Loucy (cell line): Measurements from ENCODE around the gene SUPT20H.

Experiments
- H2AFZ ChIP-seq: fragments of 200-600 bp; sonication (generic); 2 replicates; pipeline ENCODE4 v1.6.0; 2016; ENCODE audit warnings: antibody characterized with exemption, mild to moderate bottlenecking, low read length, moderate library complexity
- H3F3A ChIP-seq: fragments of 200-600 bp; 2 replicates; pipeline ENCODE4 v1.6.0; 2016; ENCODE audit warnings: antibody characterized with exemption, low read depth, mild to moderate bottlenecking
- H3K27me3 ChIP-seq: fragments of 200-600 bp; sonication (generic); 2 replicates; pipeline ENCODE4 v1.6.1; 2014; ENCODE audit warnings: low read length, mild to moderate bottlenecking; ENCODE audit not compliant: insufficient read depth, poor library complexity, severe bottlenecking
- H3K36me3 ChIP-seq: fragments of 200-600 bp; sonication (generic); 2 replicates; pipeline ENCODE4 v1.6.1; 2016; ENCODE audit warnings: low read length; ENCODE audit not compliant: insufficient read depth
- H3K4me1 ChIP-seq: fragments of 200-600 bp; sonication (generic); 2 replicates; pipeline ENCODE4 v1.5.1; 2014; ENCODE audit warnings: low read length, mild to moderate bottlenecking; ENCODE audit not compliant: insufficient read depth, poor library complexity, severe bottlenecking
- H3K4me2 ChIP-seq: fragments of 200-600 bp; sonication (generic); 2 replicates; pipeline ENCODE4 v1.6.0; 2014; ENCODE audit warnings: antibody characterized with exemption, low read length, low read depth, mild to moderate bottlenecking; ENCODE audit not compliant: poor library complexity, severe bottlenecking
- H3K4me3 ChIP-seq: fragments of 200-600 bp; sonication (generic); 2 replicates; pipeline ENCODE4 v1.5.1; 2014; ENCODE audit warnings: low read length, mild to moderate bottlenecking, mixed read lengths; ENCODE audit not compliant: poor library complexity, severe bottlenecking
- H3K79me2 ChIP-seq: fragments of 200-600 bp; sonication (generic); 2 replicates; pipeline ENCODE4 v1.6.1; 2014; ENCODE audit warnings: low read length; ENCODE audit not compliant: insufficient read depth
- H3K9ac ChIP-seq: fragments of 200-600 bp; sonication (generic); 2 replicates; pipeline ENCODE4 v1.6.0; 2014; ENCODE audit warnings: mild to moderate bottlenecking, low read depth, low read length, moderate library complexity; ENCODE audit not compliant: poor library complexity, severe bottlenecking
- H3K9me2 ChIP-seq: fragments of 200-600 bp; sonication (generic); replicated peaks from 2 replicates; pipeline ENCODE4 v1.6.1; 2016; ENCODE audit warnings: low read depth, low read length, mixed read lengths
- H3K9me3 ChIP-seq: fragments of 200-600 bp; sonication (generic); 2 replicates; pipeline ENCODE4 v1.6.1; 2014; ENCODE audit warnings: mild to moderate bottlenecking, antibody characterized with exemption, low read length, low read depth; ENCODE audit not compliant: insufficient read depth
- H4K20me1 ChIP-seq: fragments of 200-600 bp; sonication (generic); 2 replicates; pipeline ENCODE4 v1.6.0; 2014; ENCODE audit warnings: antibody characterized with exemption, low read length, mild to moderate bottlenecking; ENCODE audit not compliant: insufficient read depth, poor library complexity, severe bottlenecking
- CTCF ChIP-seq: fragments of 200-600 bp; sonication (generic); conservative IDR thresholded peaks from 2 replicates; pipeline ENCODE4 v1.5.1; 2014; ENCODE audit warnings: mild to moderate bottlenecking, antibody characterized with exemption, low read length
- EZH2phosphoT487 ChIP-seq: fragments of 200-600 bp; IDR thresholded peaks from 2 replicates; pipeline ENCODE4 v1.6.1; 2018; ENCODE audit warnings: antibody characterized with exemption, mild to moderate bottlenecking, moderate library complexity, borderline replicate concordance

Gene SUPT20H

GRCh38 chr13:37107456-37107855 lies 48.0 kb upstream of the SUPT20H start:
- no peaks in the 10 kb centered on the region for H3F3A ChIP-seq
- H4K20me1 ChIP-seq: no peaks in the 10 kb centered on the region
- TF ChIP-seq EZH2phosphoT487 (no peak), CTCF (no peak)
- H3K4me1 ChIP-seq: no peaks in the 10 kb centered on the region
- no peak overlapping the region; the same call in 1 of the 2 replicates for H2AFZ ChIP-seq
- no peaks in the 10 kb centered on the region for H3K9me3 ChIP-seq
- no peaks in the 10 kb centered on the region for H3K36me3 ChIP-seq
- H3K4me2 ChIP-seq: no peak overlapping the region
- H3K27me3 ChIP-seq: no peaks in the 10 kb centered on the region
- no peaks in the 10 kb centered on the region for H3K9me2 ChIP-seq
- no peaks in the 10 kb centered on the region for H3K79me2 ChIP-seq
- H3K9ac ChIP-seq: no peak overlapping the region
- H3K4me3 ChIP-seq: no peak overlapping the region

- Histone ChIP-seq H3K9me2 (no peaks in the 10 kb centered on the region), H2AFZ (no peak overlapping the region), H3K4me1 (no peaks in the 10 kb centered on the region), H3K4me3 (no peak overlapping the region), H3F3A (no peaks in the 10 kb centered on the region), H4K20me1 (no peaks in the 10 kb centered on the region), H3K9me3 (no peaks in the 10 kb centered on the region), H3K9ac (no peak overlapping the region), H3K27me3 (no peaks in the 10 kb centered on the region), H3K4me2 (no peak overlapping the region), H3K36me3 (no peaks in the 10 kb centered on the region), H3K79me2 (no peaks in the 10 kb centered on the region)
- TF ChIP-seq EZH2phosphoT487 (no peak), CTCF (no peak)
Measured at GRCh38 chr13:37106642-37107041, 47.2 kb upstream of the SUPT20H start.

- H3K79me2 ChIP-seq: no peaks in the 10 kb centered on the region
- no peak within 1 kb of the TSS for H3K9ac ChIP-seq
- no peak within 1 kb of the TSS for H3K4me2 ChIP-seq
- H3K9me3 ChIP-seq: no peaks in the 10 kb centered on the region
- H2AFZ ChIP-seq: no peak within 1 kb of the TSS
- H3K4me3 ChIP-seq: no peak within 1 kb of the TSS
- H4K20me1 ChIP-seq: no peaks in the 10 kb centered on the region
- H3K27me3 ChIP-seq: no peaks in the 10 kb centered on the region
- H3F3A ChIP-seq: no peaks in the 10 kb centered on the region
- no peak for TF ChIP-seq CTCF
- TF ChIP-seq EZH2phosphoT487: no peak
- no peaks in the 10 kb centered on the region for H3K9me2 ChIP-seq
- H3K36me3 ChIP-seq: no peaks in the 10 kb centered on the region
- no peaks in the 10 kb centered on the region for H3K4me1 ChIP-seq
Measured at GRCh38 chr13:37105251-37105714, 45.8 kb upstream of the SUPT20H start, which contains the start of gene CSNK1A1L. CSNK1A1L (minus strand) TSS chr13:37105664; CDS start chr13:37105256, 408 bp downstream.
